ENCODE data around the gene HARS1. TPM values are rescaled to one million over a fixed set of nuclear protein-coding genes. Genes with fewer than 3 reads are reported as not detected.

HARS1 gene
- total RNA-seq, 4 donors from 2014 or later = 39.6 to 51.6 (median 43.9) TPM

GRCh38 chr5:140658870-140659269 lies 32.3 kb downstream of the HARS1 start:
- Histone ChIP-seq H3K4me1 (peaks cover 0 to 6% (median 2%) of the 10 kb centered on the region in 4 donors), H3K4me3 (no peak overlapping the region), H3K9me3 (no peaks in the 10 kb centered on the region), H3K36me3 (peaks cover 0 to 85% (median 43%) of the 10 kb centered on the region in 4 donors), H3K27me3 (no peaks in the 10 kb centered on the region), H3K27ac (no peak overlapping the region)
- in situ Hi-C loops (cut with MboI; ENCODE audit: low pct_ligation_motif_present in 1 of 4, low pct_unique_long_range_greater_than_20kb in 1 of 4, low sequenced_read_pairs in 3 of 4) = loop anchor here in 1 of 4 donors (25.0 kb wide), 2 partner anchors 97 to 272 kb away; partner anchors contain the start of genes APBB3, SLC35A4 and SRA1
- 96 to 98% methylated on average over 17 of the region's 17 CpGs for WGBS, 2 donors (ENCODE audit: low coverage in 1 of 2)
- DNase-seq = no peak
- intact Hi-C loops (cut with DNase I; ENCODE audit: low total_unique reads) = no loop called here
- TF ChIP-seq POLR2AphosphoS5 (IDR thresholded peaks at IDR 0.05) (no peak), EP300 (IDR thresholded peaks at IDR 0.05; ENCODE audit: low read depth) (no peak), CTCF (IDR thresholded peaks at IDR 0.05) (no peak), POLR2A (IDR thresholded peaks at IDR 0.05) (no peak)

DNA sequence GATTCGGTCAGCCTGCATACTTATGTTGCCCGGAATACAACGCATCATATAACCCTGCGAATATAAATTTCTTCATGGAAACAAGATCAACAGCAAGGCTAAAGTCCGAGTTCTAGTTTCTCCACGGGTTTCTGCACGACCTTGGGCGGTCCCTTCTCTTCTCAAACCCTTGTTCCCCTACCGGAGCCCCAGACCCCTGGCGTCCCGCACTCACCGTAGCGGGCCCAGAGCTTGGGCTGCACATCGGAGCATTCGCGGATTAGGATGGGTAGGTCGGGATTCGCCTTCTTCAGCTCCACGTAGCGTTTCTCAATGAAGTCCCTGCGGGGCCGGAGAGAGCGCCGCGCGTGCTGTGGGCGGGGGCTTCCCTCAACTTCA lies 44.1 kb downstream of the HARS1 start:
- peak overlapping the region; percentile 88 to 95 (median 90) for H3K27ac ChIP-seq
- 0% methylated on average over 4 to 21 of the region's 27 CpGs for WGBS, 2 donors (ENCODE audit: low coverage in 1 of 2)
- peaks cover 18 to 27% (median 21%) of the 10 kb centered on the region in 4 donors for H3K4me1 ChIP-seq
- H3K4me3 ChIP-seq = peak overlapping the region; percentile 77 to 98 (median 88)
- intact Hi-C loops (cut with DNase I; ENCODE audit: low total_unique reads) = no loop called here
- TF ChIP-seq POLR2AphosphoS5 (IDR thresholded peaks at IDR 0.05) = no peak
- no peak for DNase-seq
- H3K9me3 ChIP-seq = no peaks in the 10 kb centered on the region
- peaks cover 0 to 17% (median 5%) of the 10 kb centered on the region in 4 donors for H3K36me3 ChIP-seq
- in situ Hi-C loops (cut with MboI; ENCODE audit: low pct_ligation_motif_present in 1 of 4, low pct_unique_long_range_greater_than_20kb in 1 of 4, low sequenced_read_pairs in 3 of 4) = no loop called here
- H3K27me3 ChIP-seq = no peaks in the 10 kb centered on the region

DNA sequence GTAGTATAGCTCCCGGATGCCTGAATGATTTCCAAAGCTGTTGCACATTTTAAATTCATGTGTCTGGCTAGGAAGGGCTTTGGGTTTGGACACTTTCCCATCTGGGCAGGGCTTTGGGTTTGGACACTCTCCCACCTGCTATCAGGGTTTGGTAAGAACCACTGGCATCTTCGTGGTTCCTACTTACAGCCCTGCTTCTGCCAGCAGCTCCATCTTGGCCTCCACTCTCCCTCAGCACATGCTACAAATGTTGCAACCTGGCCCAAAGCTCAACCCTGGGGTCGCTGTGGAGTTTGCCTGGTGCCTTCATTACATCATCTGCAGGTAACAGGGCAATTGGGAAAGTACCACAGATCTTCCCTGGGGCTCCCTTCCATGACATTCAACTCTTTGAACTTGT lies 48.5 kb downstream of the HARS1 start:
- peaks cover 14 to 34% (median 26%) of the 10 kb centered on the region in 4 donors for H3K4me1 ChIP-seq
- no peak overlapping the region for H3K27ac ChIP-seq
- intact Hi-C loops (cut with DNase I; ENCODE audit: low total_unique reads) (no loop called here), in situ Hi-C loops (cut with MboI; ENCODE audit: low pct_ligation_motif_present in 1 of 4, low pct_unique_long_range_greater_than_20kb in 1 of 4, low sequenced_read_pairs in 3 of 4) (no loop called here)
- TF ChIP-seq CTCF (IDR thresholded peaks at IDR 0.05) (no peak), POLR2AphosphoS5 (IDR thresholded peaks at IDR 0.05) (no peak), POLR2A (IDR thresholded peaks at IDR 0.05) (no peak), EP300 (IDR thresholded peaks at IDR 0.05; ENCODE audit: low read depth) (no peak)
- 78% methylated on average over 3 of the region's 3 CpGs; no CpG with 5 or more reads in 1 of the 2 donors for WGBS, 2 donors (ENCODE audit: low coverage in 1 of 2)
- no peak overlapping the region for H3K4me3 ChIP-seq
- no peaks in the 10 kb centered on the region for H3K36me3 ChIP-seq
- H3K9me3 ChIP-seq = no peaks in the 10 kb centered on the region
- DNase-seq = no peak
- H3K27me3 ChIP-seq = no peaks in the 10 kb centered on the region

DNA sequence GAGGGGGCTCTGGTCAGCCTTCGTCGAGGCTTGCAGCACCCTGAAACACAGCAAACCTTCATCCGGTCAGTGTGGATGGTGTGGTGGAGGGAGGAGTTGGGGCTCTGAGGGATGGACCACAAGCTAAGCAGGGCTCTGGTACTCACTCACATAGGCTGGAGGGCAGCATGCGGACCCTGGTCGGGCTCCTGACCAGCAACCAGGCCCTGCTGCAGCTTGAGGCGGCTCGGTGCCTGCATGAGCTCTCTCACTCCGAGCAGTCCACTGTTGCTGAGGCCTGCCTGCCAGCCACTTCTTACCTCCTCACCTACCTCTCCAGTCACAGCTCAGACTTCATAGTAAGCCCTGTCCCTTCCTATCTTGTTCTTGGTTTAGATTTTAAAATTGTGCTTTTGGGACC lies 49.5 kb downstream of the HARS1 start:
- H3K36me3 ChIP-seq = no peaks in the 10 kb centered on the region
- DNase-seq = no peak
- TF ChIP-seq CTCF (IDR thresholded peaks at IDR 0.05) (no peak), POLR2AphosphoS5 (IDR thresholded peaks at IDR 0.05) (no peak), EP300 (IDR thresholded peaks at IDR 0.05; ENCODE audit: low read depth) (no peak)
- no peaks in the 10 kb centered on the region for H3K9me3 ChIP-seq
- no peaks in the 10 kb centered on the region for H3K27me3 ChIP-seq
- H3K27ac ChIP-seq = no peak overlapping the region
- in situ Hi-C loops (cut with MboI; ENCODE audit: low pct_ligation_motif_present in 1 of 4, low pct_unique_long_range_greater_than_20kb in 1 of 4, low sequenced_read_pairs in 3 of 4) (no loop called here), intact Hi-C loops (cut with DNase I; ENCODE audit: low total_unique reads) (no loop called here)
- H3K4me1 ChIP-seq = peaks cover 13 to 32% (median 24%) of the 10 kb centered on the region in 4 donors
- H3K4me3 ChIP-seq = no peak overlapping the region
- 86% methylated on average over 8 of the region's 8 CpGs; no CpG with 5 or more reads in 1 of the 2 donors for WGBS, 2 donors (ENCODE audit: low coverage in 1 of 2)

Measured in transverse colon (tissue), 4 donors.